HUES6 (cell line): ENCODE data around the gene WFDC10B.
"Not testable (repeated sequence)": the region's sequence is repeated elsewhere in the genome, so short reads cannot be mapped to it uniquely, and the experiment has no call there.

Experiments
- H3K27ac ChIP-seq: 2 replicates; pipeline ENCODE4 v1.7.0; 2013; ENCODE audit warnings: low read depth, mild to moderate bottlenecking, low read length, inconsistent platforms
- H3K27me3 ChIP-seq: 2 replicates; pipeline ENCODE4 v1.6.1; 2013; ENCODE audit warnings: low read length; ENCODE audit not compliant: control insufficient read depth, insufficient read depth
- H3K36me3 ChIP-seq: 2 replicates; pipeline ENCODE4 v1.6.1; 2013; ENCODE audit warnings: low read length; ENCODE audit not compliant: control insufficient read depth, insufficient read depth
- H3K4me1 ChIP-seq: 2 replicates; pipeline ENCODE4 v1.6.1; 2013; ENCODE audit warnings: low read length; ENCODE audit not compliant: control insufficient read depth, insufficient read depth
- H3K4me3 ChIP-seq: 2 replicates; pipeline ENCODE4 v1.5.1; 2013; ENCODE audit warnings: low read depth, low read length
- H3K9ac ChIP-seq: one replicate; pipeline ENCODE4 v1.6.1; 2013; ENCODE audit warnings: mild to moderate bottlenecking, low read length
- H3K9me3 ChIP-seq: 2 replicates; pipeline ENCODE4 v1.6.1; 2013; ENCODE audit warnings: low read depth, low read length; ENCODE audit not compliant: control insufficient read depth, insufficient read depth

Gene WFDC10B

GRCh38 chr20:45716141-45716688 is 11.4 kb upstream of the WFDC10B start:
- not testable (repeated sequence) for H3K9ac ChIP-seq, H3K4me1 ChIP-seq, H3K36me3 ChIP-seq, H3K27me3 ChIP-seq, H3K9me3 ChIP-seq, H3K4me3 ChIP-seq, H3K27ac ChIP-seq

- Histone ChIP-seq H3K36me3 (no peaks in the 10 kb centered on the region), H3K9ac (no peak within 1 kb of the TSS)
Measured at GRCh38 chr20:45701873-45702272, 2.9 kb downstream of the WFDC10B start, which contains the start of gene WFDC13. WFDC13 (plus strand) TSS chr20:45702038; CDS start chr20:45702124, 86 bp downstream.

GRCh38 chr20:45701104-45701503 is 3.7 kb downstream of the WFDC10B start:
- no peaks in the 10 kb centered on the region for H3K4me1 ChIP-seq
- no peak overlapping the region for H3K4me3 ChIP-seq
- H3K36me3 ChIP-seq, result no peaks in the 10 kb centered on the region
- H3K27ac ChIP-seq, result no peak overlapping the region
- no peak overlapping the region for H3K9ac ChIP-seq
- no peaks in the 10 kb centered on the region for H3K9me3 ChIP-seq
- no peaks in the 10 kb centered on the region for H3K27me3 ChIP-seq

More at GRCh38 chr20:45701873-45702272, 2.9 kb downstream of the WFDC10B start, which contains the start of gene WFDC13:
- Histone ChIP-seq H3K27ac (no peak within 1 kb of the TSS), H3K9me3 (no peaks in the 10 kb centered on the region), H3K27me3 (no peaks in the 10 kb centered on the region), H3K4me1 (no peaks in the 10 kb centered on the region), H3K4me3 (no peak within 1 kb of the TSS)

- Histone ChIP-seq H3K27ac (no peak overlapping the region), H3K27me3 (no peaks in the 10 kb centered on the region), H3K9ac (no peak overlapping the region), H3K4me3 (no peak overlapping the region), H3K4me1 (no peaks in the 10 kb centered on the region), H3K36me3 (no peaks in the 10 kb centered on the region), H3K9me3 (peaks cover 13% of the 10 kb centered on the region)
Measured at GRCh38 chr20:45695496-45695895, 9.3 kb downstream of the WFDC10B start.

- not testable (repeated sequence) for H3K4me1 ChIP-seq, H3K36me3 ChIP-seq, H3K27ac ChIP-seq, H3K4me3 ChIP-seq, H3K27me3 ChIP-seq, H3K9ac ChIP-seq
- peaks cover 13% of the 10 kb centered on the region for H3K9me3 ChIP-seq
Measured at GRCh38 chr20:45693346-45693745, 11.5 kb downstream of the WFDC10B start.

- Histone ChIP-seq H3K4me1 (no peaks in the 10 kb centered on the region; the same call in 1 of the 2 replicates), H3K27me3 (no peaks in the 10 kb centered on the region), H3K9ac (no peak overlapping the region), H3K9me3 (no peaks in the 10 kb centered on the region; the same call in 1 of the 2 replicates), H3K27ac (no peak overlapping the region), H3K4me3 (no peak overlapping the region), H3K36me3 (no peaks in the 10 kb centered on the region)
Measured at GRCh38 chr20:45685896-45686295, 18.9 kb downstream of the WFDC10B start.

- Histone ChIP-seq H3K27ac (no peak overlapping the region), H3K27me3 (no peaks in the 10 kb centered on the region), H3K9ac (no peak overlapping the region), H3K36me3 (no peaks in the 10 kb centered on the region), H3K9me3 (peaks cover 22% of the 10 kb centered on the region), H3K4me3 (no peak overlapping the region), H3K4me1 (no peaks in the 10 kb centered on the region; the same call in 1 of the 2 replicates)
Measured at GRCh38 chr20:45679650-45680049, 25.2 kb downstream of the WFDC10B start.

GRCh38 chr20:45672765-45673164 is 32.1 kb downstream of the WFDC10B start:
- Histone ChIP-seq H3K27me3 (no peaks in the 10 kb centered on the region), H3K9me3 (0 out of 2 replicates have a peak, but pooled peaks cover 6% of the 10 kb centered on the region), H3K4me1 (no peaks in the 10 kb centered on the region), H3K4me3 (no peak overlapping the region), H3K9ac (no peak overlapping the region), H3K36me3 (no peaks in the 10 kb centered on the region), H3K27ac (no peak overlapping the region)

- Histone ChIP-seq H3K27me3 (no peaks in the 10 kb centered on the region), H3K4me3 (no peak within 1 kb of the TSS), H3K27ac (no peak within 1 kb of the TSS), H3K36me3 (no peaks in the 10 kb centered on the region), H3K9me3 (0 out of 2 replicates have a peak, but pooled peaks cover 6% of the 10 kb centered on the region), H3K4me1 (no peaks in the 10 kb centered on the region), H3K9ac (no peak within 1 kb of the TSS)
Measured at GRCh38 chr20:45670139-45670538, 34.7 kb downstream of the WFDC10B start, which contains the start of gene WFDC11. WFDC11 (minus strand) TSS chr20:45670239; CDS start chr20:45650600, 19,639 bp downstream.

- not testable (repeated sequence) for H3K36me3 ChIP-seq, H3K27me3 ChIP-seq, H3K9ac ChIP-seq, H3K27ac ChIP-seq, H3K4me3 ChIP-seq, H3K4me1 ChIP-seq, H3K9me3 ChIP-seq
Measured at GRCh38 chr20:45657038-45657437, 47.8 kb downstream of the WFDC10B start.

- peaks cover 26% of the 10 kb centered on the region for H3K9me3 ChIP-seq
- not testable (repeated sequence) for H3K4me3 ChIP-seq, H3K27ac ChIP-seq, H3K9ac ChIP-seq, H3K36me3 ChIP-seq, H3K27me3 ChIP-seq, H3K4me1 ChIP-seq
Measured at GRCh38 chr20:45651726-45652125, 53.1 kb downstream of the WFDC10B start.
